Stimulated activated CD4-positive, alpha-beta T cell treated with anti-CD3 and anti-CD28 coated beads, TNF-alpha, amount 100 ng/mL, for 1 hour (primary cell): ENCODE results near the gene SLC9A3.

Experiments used
- DNase-seq, 3 donors: peaks; one replicate each; pipeline ENCODE4 v3.0.0-alpha.2; 2020; ENCODE audit warnings: low read depth in 3 of 3, low spot score in 1 of 3

Gene SLC9A3

DNA sequence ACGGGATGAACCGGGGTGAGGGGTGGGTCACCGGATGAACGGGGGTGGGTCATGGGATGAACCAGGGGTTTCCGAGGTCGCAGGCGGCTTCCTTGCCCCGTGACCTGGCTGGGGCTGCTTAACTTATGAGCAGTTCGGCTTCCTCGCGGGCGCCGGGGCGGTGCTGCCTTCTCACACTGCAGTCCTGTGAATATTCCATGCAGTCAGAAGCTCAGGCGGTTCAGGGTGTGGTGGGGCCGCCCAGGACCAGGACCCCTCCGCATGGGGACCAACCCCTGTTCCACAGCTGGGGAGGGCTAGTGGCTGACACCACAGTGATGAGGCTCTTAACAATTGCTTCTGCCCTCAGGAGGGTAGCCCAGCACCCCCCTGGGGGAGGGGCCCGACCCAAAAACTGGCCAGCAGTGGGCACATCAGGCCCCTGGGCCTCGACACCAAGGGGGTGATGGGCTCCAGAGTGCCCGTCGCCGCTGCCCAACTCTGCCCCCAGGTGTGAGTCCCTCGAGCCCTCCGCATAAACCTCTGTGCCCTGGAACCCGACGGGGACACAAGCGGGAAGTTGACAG is 30.9 kb upstream of the SLC9A3 start:
- DNase-seq, result no peak

DNA sequence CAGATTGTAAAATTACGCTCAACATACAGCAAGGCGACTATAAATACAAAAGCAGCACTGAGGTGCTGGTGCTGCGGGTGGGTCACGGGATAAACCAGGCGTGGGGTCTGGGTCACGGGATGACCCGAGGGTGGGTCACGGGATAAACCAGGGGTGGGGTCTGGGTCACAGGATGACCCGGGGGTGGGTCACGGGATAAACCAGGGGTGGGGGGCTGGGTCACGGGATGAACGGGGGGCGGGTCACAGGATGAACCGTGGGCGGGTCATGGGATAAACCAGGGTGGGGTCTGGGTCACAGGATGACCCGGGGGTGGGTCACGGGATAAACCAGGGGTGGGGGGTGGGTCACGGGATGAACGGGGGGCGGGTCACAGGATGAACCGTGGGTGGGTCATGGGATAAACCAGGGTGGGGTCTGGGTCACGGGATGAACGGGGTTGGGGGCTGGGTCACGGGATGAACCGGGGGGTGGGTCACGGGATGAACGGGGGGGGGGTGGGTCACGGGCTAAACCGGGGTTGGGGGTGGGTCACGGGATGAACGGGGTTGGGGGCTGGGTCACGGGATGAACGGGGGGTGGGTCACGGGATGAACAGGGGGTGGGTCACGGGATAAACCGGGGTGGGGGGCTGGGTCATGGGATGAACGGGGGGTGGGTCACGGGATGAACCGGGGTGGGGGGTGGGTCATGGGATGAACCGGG is 30.2 kb upstream of the SLC9A3 start:
- no peak for DNase-seq

DNA sequence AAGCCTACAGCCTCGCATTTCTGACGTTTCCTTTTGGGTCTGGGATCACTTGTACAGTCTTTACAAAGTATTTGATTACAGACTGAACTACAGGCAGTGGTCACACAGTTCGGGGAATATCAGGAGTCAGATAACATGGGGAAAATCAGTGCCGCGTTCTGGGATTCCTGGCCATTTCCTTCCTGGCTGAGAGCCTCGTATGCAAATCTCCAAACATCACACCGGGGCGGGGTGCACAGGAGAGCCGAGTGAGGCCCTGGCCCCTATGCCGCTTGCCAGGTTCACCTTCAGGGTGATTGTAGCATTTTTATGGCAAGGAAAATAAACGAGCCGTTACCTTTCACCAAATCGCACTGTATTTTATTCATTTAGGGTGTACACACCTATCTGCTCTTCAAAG is 29.6 kb upstream of the SLC9A3 start:
- DNase-seq, result no peak

DNA sequence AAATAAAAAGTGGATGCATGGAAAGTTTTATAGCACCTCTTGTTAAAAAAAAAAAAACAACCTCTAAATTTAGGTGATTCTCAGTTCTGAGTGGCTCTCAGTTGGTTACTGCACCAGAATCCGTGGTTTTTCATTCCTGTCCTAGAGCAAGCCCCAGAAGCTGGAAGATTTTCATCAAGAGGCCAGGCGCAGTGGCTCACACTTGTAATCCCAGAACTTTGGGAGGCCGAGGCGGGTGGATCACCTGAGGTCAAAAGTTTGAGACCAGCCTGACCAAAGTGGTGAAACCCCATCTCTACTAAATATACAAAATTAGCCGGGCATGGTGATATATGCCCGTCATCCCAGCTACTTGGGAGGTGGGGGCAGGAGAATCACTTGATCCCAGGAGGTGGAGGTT is 27.2 kb upstream of the SLC9A3 start:
- no peak for DNase-seq

DNA sequence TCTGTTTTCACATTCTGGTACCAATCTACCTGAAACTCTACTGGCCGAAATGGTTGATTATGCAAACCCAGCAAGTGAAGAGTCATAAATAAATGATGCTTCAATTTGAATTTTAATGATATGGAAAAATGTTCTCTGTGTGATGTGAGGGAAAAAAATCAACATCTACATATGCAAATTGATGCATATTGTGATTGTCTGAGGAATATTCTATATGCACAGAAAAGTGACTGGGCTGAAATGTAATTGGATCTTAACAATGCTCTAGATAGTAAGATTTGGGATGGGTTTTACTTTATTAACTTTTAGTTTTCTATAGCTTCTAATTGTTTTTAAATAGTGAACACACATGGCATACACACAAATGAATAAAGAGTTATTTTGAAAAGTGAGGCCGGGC is 25.0 kb upstream of the SLC9A3 start:
- DNase-seq, result no peak

DNA sequence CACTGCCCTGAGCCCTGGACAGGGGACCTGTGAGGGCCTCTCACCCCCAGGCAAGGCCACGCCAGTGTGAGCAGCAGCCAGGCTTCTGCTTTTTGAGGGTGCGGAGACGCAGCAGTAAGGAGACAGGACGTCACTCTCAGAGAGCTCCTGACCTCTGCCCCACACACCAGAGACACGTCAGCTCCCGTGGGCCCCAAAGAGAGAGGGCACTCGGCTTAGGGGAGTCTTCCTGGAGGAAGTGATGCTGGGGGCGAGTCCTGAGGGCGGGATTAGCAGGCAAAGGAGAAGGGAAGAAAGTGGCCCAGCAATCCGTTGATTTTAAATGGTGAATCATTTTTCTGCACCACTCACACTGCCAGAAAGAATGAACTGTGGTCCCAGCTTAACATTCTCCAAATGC is 24.0 kb upstream of the SLC9A3 start:
- no peak for DNase-seq

DNA sequence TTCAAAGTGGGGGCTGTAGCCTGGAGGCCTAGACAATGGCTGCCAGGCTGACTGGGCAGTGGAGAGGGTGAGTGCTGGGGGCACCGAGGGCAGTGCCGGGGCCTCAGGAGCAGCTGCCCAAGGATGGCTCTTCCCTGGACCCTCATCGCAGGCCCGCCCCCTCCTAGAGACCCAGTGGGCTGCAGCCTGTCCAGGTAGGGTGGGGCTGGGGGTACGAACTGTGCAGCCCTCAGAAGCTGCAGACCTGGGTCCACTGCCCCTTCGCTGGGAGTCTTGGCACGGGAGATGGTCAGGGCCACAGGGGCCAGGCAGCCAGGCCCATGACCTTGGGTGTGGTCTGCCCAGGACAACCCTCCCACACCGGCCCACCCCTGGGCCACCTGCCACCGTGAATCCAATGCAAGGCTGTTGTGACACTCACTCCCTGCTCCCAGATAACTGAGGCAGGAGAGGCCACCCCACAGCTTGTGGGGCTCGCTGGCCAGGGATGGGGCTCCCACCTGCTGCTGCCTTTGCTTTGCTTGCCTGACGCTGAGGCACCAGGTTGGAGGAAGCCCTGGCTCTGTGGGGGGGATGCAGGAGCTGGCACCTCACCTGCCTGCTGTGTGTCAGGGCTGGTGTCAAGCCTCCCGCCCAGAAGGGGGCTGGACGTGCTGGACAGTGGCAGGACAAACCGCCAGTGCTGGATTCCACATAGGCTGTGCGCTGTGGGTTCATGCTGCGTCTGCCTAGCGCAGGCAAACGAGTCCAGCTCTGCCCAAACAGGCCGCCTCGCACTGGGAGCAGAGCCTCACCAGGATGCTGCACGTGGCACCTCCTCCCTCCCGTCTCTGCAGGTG is 23.1 kb upstream of the SLC9A3 start:
- DNase-seq, result no peak

DNA sequence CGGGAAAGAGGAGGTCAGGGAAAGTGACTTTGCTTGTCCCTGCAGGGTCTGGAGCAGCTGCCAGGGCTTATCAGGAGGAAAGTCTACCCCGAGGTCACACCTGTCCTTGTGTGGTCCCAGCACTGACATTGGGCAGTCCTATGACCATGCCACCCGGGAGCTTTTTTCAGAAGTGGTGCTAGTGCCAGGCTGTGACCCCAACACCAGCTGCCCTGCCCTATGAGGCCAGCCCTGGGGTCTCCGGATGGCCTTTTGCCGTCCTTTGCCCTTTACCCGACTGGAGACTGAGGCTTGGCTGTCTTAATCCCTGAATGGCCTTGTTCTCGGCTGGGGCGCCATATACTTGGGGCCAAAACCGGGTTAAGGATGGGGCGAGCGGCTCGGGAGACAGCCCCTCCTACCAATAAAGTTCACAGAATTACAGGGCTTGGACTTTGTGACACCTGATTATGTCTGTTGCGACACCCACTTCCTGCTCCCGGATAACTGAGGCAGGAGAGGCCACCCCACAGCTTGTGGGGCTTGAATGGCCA is 22.2 kb upstream of the SLC9A3 start:
- DNase-seq, result no peak

DNA sequence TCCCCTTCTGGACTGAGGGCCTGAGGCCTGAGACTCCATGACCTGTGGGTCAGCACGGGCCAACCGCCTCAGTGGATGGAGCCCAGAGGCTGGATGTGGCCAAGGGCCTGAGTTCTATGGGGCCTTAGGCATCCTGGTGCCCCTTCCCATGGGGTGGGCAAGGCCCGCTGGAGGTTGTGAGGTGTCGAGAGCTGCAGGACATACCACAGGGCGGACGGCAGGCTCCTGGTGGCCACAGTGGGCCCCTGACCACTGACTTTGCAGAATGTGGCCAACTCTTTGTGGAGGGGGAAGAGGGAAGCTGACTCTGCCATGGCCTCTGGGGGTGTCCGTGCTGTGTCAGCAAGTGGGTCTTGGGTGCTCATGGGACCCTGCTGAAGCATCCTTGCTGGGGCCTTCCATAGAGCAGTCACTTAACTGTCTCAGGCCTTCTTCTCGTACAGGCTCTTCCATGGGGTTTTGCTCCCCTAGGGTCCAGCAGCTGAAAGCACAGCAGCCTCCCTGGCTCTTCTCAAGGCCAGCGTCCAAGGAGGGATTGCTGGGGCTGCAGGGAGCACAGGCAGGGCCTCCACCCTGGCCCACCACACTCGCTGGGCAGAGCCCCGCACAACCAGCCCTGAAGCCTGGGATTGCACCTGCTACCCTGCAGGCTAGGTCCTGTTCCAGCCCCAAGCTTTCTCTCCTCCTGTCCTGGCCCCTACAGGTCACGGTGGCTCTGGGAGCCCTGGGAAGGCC is 21.6 kb upstream of the SLC9A3 start:
- DNase-seq, result no peak

DNA sequence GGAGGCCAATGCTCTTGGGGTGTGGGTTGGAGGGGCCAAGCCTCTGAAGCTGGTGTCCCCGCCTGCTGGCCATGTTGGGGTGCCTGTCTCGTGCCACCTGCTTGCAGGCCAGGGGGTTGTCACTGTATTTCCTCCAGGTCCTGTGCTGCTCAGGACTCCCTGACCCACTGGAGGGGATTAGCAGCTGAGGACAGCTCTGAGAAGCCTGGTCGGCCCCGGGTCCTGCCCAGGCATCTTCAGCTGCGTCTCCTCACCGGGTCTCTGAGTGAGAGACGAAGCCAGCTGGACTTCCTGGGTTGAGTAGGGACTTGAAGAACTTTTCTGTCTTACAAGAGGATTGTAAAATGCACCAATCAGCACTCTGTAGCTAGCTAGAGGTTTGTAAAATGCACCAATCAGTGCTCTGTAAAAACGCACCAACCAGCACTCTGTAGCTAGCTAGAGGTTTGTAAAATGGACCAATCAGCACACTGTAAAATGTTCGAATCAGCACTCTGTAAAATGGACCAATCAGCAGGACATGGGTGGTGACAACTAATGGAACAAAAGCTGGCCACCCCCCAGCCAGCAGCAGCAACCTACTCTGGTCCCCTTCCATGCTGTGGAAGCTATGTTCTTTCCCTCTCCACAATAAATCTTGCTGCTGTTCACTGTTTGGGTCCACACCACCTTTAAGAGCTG is 20.6 kb upstream of the SLC9A3 start:
- no peak for DNase-seq

DNA sequence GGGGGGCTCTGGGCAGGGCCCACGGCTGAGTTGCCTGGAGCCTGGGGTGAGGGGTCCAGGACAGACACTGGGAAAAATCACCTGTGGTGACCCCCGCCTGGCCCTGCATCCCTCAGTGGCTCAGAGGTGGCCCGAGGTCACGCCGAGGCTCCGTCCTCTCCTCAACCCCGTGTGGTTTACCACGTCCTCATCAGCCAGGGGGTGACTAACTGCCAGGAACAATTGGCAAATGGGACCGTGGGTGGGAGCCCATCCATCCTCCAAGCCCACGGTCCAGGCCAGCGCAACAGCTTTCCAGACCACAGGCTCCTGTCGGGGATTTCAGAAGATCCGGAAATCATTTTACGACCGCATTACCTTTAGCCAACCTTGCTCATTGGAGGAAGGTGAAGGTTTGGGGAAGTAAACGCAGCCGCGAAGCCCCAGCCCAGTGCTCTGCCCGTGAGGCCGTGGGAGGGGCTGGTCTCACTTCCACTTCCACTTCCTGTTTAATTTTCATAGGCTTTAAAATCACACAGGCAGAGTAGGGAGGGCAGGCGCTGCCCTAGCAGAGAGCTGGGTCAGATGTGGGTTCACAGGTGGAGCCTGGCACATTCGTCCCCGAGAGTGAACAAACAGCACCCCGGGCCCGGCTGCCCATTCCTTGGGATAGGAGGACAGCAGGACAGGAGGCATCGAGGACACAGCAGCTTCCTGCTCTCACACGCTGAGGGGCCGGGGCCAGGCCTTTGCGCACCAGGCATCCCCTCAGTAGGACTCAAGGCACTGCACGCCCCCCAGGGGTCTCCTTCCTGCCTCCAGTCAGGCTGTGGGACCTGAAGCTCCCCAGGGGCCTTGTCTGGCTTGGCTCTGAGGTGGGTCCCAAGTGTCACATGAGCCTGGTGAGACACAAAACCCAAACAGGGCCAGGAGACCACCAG is 19.8 kb upstream of the SLC9A3 start:
- peak in 1 of 3 donors; percentile 21 for DNase-seq

DNA sequence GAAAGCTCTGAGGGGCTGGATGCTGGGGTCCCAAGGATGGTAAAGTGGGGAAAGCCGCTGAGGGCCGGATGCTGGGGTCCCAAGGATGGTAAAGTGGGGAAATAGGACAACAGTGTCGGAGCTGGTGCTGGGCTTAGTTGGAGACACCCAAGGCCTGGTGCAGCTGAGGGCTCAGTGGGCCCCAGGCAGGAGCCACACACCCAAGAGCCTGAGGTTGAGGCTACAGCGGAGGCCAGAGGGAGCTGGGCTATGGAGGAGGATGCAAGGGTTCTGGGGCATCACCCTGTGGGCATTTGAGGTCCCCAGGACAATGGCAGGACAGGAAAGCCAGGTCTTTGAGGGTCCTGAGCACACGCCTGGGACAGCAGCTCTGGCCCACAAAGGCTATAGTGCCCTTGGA is 19.1 kb upstream of the SLC9A3 start:
- no peak for DNase-seq

DNA sequence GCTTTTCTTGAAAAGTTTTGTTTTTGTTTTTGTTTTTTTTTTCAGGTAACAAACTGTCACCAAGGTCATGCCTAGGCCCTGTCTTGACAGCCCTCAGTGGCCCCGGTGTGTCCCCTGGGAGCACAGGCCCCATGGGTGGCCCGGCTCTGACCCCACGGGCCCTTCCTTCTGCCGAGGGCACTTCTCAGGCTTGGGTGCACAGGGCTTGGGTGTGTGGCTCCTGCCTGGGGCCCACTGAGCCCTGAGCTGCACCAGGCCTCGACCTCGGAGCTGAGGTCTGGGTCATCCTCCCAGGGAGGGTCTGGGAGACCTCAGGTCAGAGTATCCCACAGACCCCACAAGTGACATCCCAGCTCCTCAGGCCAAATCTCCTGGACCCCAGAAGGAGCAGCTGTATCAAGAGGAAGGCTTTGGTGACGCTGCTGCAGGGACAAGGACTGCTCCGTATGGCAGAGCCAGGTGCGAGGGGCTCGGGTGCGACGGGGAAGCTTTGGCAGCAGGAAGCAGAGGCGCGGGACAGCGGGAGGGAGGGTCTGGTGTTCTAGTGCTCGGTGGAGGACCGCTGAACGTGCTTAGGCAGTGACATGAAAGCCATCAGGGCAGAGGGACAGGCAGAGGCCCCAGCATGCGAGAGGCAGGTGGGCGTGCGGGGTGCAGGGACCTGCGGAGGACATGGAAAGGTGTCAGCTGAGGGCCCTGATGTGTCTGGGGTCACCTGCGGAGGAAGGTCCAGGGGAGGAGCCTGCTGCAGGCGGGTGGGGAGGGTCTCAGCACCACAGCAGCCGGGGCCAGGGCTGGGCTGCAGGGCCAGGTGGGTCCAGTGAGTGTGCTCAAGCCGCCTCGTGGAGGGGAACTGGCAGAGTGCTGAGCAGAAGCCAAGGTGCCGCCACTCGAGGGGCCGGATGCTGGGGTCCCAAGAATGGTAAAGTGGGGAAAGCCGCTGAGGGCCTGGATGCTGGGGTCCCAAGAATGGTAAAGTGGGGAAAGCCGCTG is 18.4 kb upstream of the SLC9A3 start:
- no peak for DNase-seq

DNA sequence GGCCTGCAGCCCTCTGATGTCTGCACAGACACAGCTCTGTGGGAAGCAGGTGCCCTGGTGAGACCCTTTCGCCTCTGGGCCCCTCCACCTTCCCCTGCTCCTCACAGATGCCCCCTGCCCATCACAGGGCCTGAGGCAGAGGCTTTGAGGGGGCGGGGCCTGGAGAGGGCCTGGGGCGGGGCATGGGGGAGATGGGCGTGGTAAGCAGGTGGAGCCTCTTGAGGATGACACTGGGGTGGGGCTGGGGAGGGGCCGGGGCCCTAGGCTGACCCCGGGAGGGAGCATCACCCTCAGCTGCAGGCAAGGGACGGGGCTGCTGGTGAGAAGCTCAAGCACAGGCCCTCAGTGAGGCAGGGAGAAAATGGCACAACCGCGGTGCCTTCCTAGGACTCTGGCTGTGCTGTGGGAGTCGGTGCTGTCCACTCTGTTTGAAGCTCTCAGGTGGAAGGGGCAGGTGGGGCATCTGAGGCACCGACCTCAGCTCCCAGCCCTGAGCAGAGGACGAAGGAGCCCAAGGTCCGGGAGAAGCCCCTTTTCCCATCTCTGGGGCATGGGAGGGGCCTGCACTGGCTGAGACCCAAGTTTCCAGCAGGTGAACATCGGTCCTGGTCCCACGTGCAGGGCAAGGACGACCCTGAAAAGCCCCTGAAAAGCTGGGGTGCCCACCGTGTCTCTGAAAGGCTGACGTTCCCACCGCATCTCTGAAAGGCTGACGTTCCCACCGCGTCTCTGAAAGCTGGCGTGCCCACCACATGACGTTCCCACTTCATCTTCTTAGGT is 17.5 kb upstream of the SLC9A3 start:
- no peak for DNase-seq

DNA sequence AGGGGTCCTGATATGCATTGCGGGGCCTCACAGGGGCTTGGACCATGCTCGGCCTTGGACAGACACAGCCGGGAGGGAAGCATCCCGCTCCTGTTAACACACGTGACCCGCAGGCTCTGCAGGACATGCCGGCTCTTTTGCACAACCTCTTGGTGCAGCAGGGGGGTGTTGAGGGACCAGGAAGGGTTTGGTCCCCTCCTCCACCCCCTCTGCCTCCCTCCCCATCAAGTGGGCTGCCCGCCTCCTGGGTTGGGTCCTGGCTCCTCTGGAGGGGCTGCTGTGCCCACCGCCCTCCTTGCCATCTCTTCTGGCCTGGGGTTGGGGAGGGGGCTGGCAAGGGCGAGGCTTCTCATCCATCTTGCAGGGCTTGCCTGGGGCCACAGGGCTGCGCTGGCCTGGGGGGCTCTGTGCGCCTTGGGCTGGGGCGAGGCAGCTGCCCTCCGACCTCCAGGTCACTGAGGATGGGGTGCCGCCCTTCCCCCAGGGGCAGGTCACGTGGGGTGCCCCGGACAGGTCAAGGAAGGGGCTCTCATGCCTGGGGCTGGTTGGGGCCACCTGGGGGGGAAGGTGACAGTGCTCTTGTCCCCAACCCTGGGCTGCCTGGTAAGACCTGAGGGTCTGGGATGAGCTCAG is 16.8 kb upstream of the SLC9A3 start:
- no peak for DNase-seq

DNA sequence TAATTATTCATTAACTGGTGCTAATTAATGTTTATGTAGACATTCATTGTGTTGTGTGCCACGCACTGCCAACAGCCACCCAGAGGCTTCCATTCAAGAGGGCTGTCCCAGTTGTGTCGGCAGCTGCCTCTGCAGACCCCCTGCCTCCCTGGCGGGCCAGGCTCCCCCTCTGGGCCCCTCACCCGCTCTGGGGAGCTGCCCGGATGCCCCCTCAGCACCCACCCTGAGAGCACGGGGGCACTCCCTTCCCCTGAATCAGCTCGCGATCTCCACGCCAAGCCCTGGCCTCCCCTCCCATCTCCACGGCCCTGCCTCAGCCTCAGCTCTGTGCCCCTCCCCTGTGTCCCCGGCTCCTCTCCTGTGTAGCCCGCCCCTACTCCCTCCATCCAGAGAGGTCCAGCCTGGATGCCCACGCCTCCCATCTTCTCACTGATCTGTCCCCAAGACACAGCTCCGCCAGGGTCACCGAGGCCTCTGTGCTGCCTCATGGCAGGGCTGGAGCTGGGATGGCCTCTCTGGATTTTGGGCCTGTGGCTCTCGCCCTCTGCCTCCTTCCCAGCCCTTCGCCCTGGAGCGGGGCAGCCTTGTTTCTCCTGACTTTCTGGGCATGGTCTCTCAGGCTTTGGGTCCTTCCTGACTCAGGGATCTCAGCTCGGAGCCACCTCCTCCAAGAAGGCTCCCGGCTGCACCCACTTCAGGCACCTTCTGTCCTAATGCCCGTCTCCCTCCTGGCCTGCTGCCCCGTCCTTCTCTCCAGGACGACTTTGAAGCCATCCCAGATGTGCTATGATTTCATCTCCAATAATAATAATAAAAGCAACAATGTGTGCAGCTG is 16.0 kb upstream of the SLC9A3 start:
- no peak for DNase-seq
